AG04450 (cell line): ENCODE results near the gene MSN. TPM values are rescaled to one million over a fixed set of nuclear protein-coding genes. Genes with fewer than 3 reads are reported as not detected.

Experiments used
- CTCF ChIA-PET: fragments of 300-600, 350-600 bp; formaldehyde crosslinking; extraction: SDS; loops from one replicate; lab custom pipeline; 2022; ENCODE audit warnings: antibody characterized with exemption, inconsistent platforms; lab: Charles Lee
- POLR2A ChIA-PET: fragments of 350-600 bp; formaldehyde crosslinking; extraction: SDS; loops from one replicate; lab custom pipeline; 2021; ENCODE audit warnings: antibody characterized with exemption, inconsistent platforms; lab: Yijun Ruan, JAX
- DNase-seq: peaks from one replicate; pipeline ENCODE4 v3.0.0-alpha.2; 2011; ENCODE audit warnings: low read depth, low spot score
- H3K27ac ChIP-seq: one replicate; pipeline ENCODE4 v1.5.1; 2012; ENCODE audit warnings: low read depth, low read length, control low read depth
- H3K27me3 ChIP-seq: one replicate; pipeline ENCODE4 v1.6.0; 2012; ENCODE audit warnings: low read length; ENCODE audit not compliant: control insufficient read depth, insufficient read depth
- H3K4me3 ChIP-seq: 2 replicates; pipeline ENCODE4 v1.5.1; 2011; ENCODE audit warnings: mild to moderate bottlenecking, low read depth, low read length, control low read depth
- H3K9me3 ChIP-seq: 2 replicates; pipeline ENCODE4 v1.5.1; 2012; ENCODE audit warnings: low read length; ENCODE audit not compliant: control insufficient read depth, insufficient read depth
- CTCF ChIP-seq: IDR thresholded peaks from 2 replicates; pipeline ENCODE4 v1.5.1; 2011; ENCODE audit warnings: low read depth, low read length, control low read depth, inconsistent platforms
- polyA plus RNA-seq: library from polyadenylated mRNA; depleted of rRNA; stranded (reverse); fragments of >200 nt; gene quantifications from 2 replicates; pipeline ENCODE4 v1.2.3, GENCODE V29; 2011

MSN gene
- polyA plus RNA-seq, 1 experiment = 493 TPM

GRCh38 chrX:65744965-65745364 lies 77.5 kb downstream of the MSN start:
- no peak for DNase-seq
- H3K27me3 ChIP-seq = no peaks in the 10 kb centered on the region
- no peak overlapping the region for H3K4me3 ChIP-seq
- H3K27ac ChIP-seq = no peak overlapping the region
- H3K9me3 ChIP-seq = no peaks in the 10 kb centered on the region
- no peak for TF ChIP-seq CTCF
- POLR2A ChIA-PET = no interaction called here
- CTCF ChIA-PET = interaction anchor here (0.8 kb wide), 1 partner anchor 150 kb away, joined by 3 read pairs; no protein-coding TSS in a partner anchor

GRCh38 chrX:65745427-65745826 lies 78.0 kb downstream of the MSN start:
- Histone ChIP-seq H3K4me3 (no peak overlapping the region), H3K9me3 (no peaks in the 10 kb centered on the region), H3K27ac (no peak overlapping the region), H3K27me3 (no peaks in the 10 kb centered on the region)
- no peak for TF ChIP-seq CTCF
- POLR2A ChIA-PET = no interaction called here
- CTCF ChIA-PET = interaction anchor here (0.8 kb wide), 1 partner anchor 151 kb away, joined by 3 read pairs; no protein-coding TSS in a partner anchor
- DNase-seq = no peak

- no peak overlapping the region for H3K4me3 ChIP-seq
- no peak overlapping the region for H3K27ac ChIP-seq
- no peaks in the 10 kb centered on the region for H3K27me3 ChIP-seq
- POLR2A ChIA-PET = no interaction called here
- CTCF ChIA-PET = interaction anchor here (0.6 kb wide), 1 partner anchor 8 kb away, joined by 3 read pairs; no protein-coding TSS in a partner anchor
- H3K9me3 ChIP-seq = no peaks in the 10 kb centered on the region
- no peak; the same call in 1 of the 2 replicates for TF ChIP-seq CTCF
- DNase-seq = no peak
Measured at GRCh38 chrX:65745992-65746391, 78.5 kb downstream of the MSN start.

GRCh38 chrX:65750674-65751469 lies 83.4 kb downstream of the MSN start:
- DNase-seq = no peak
- POLR2A ChIA-PET = no interaction called here
- Histone ChIP-seq H3K27ac (no peak overlapping the region), H3K9me3 (no peaks in the 10 kb centered on the region), H3K27me3 (no peaks in the 10 kb centered on the region), H3K4me3 (no peak overlapping the region)
- CTCF ChIA-PET = no interaction called here
- TF ChIP-seq CTCF = no peak

- DNase-seq = no peak
- H3K4me3 ChIP-seq = no peak overlapping the region
- ChIA-PET POLR2A (no interaction called here), CTCF (no interaction called here)
- no peaks in the 10 kb centered on the region for H3K27me3 ChIP-seq
- H3K9me3 ChIP-seq = no peaks in the 10 kb centered on the region
- H3K27ac ChIP-seq = no peak overlapping the region
- no peak for TF ChIP-seq CTCF
Measured at GRCh38 chrX:65751519-65751918, 84.1 kb downstream of the MSN start.
